SK-N-SH (cell line): ENCODE results near the gene LRSAM1.

Experiments
- FOXJ3 ChIP-seq: sonication (generic); formaldehyde crosslinking; IDR thresholded peaks from 2 replicates; pipeline ENCODE4 v1.5.1; 2020; ENCODE audit warnings: mild to moderate bottlenecking, missing genetic modification reagents
- FOXM1 ChIP-seq: IDR thresholded peaks from 2 replicates; pipeline ENCODE4 v1.4.0; 2012; ENCODE audit warnings: low read depth, mild to moderate bottlenecking
- GABPA ChIP-seq: IDR thresholded peaks from 2 replicates; pipeline ENCODE4 v1.4.0; 2012; ENCODE audit warnings: low read depth, mild to moderate bottlenecking
- MEF2A ChIP-seq: IDR thresholded peaks from 2 replicates; pipeline ENCODE4 v1.4.0; 2012; ENCODE audit warnings: low read depth, borderline replicate concordance
- NFIC ChIP-seq: IDR thresholded peaks from 2 replicates; pipeline ENCODE4 v1.4.0; 2012; ENCODE audit warnings: borderline replicate concordance
- REST ChIP-seq: IDR thresholded peaks from 2 replicates; pipeline ENCODE4 v1.6.1; 2012; ENCODE audit warnings: mild to moderate bottlenecking, low read depth, low read length, moderate library complexity
- SIN3A ChIP-seq: IDR thresholded peaks from 2 replicates; pipeline ENCODE4 v1.6.1; 2012; ENCODE audit warnings: low read depth, mild to moderate bottlenecking, low read length, moderate library complexity, borderline replicate concordance
- USF1 ChIP-seq: IDR thresholded peaks from 2 replicates; pipeline ENCODE4 v1.4.0; 2012; ENCODE audit warnings: low read depth, borderline replicate concordance
- USF2 ChIP-seq: fragments of 150-350 bp; IDR thresholded peaks from 2 replicates; pipeline ENCODE4 v1.6.1; 2017; ENCODE audit warnings: antibody characterized with exemption, low read length, low read depth, borderline replicate concordance
- TF ChIP-seq, protein P1 (sequence below): fragments of 150-350 bp; IDR thresholded peaks from 2 replicates; pipeline ENCODE4 v1.6.1; 2016; ENCODE audit warnings: mild to moderate bottlenecking, low read depth, low read length
- TF ChIP-seq, protein P2 (sequence below): fragments of 200-600 bp; sonication (generic); IDR thresholded peaks from 2 replicates; pipeline ENCODE4 v1.6.1; 2017; ENCODE audit warnings: antibody characterized with exemption, mild to moderate bottlenecking, moderate library complexity

DNA sequence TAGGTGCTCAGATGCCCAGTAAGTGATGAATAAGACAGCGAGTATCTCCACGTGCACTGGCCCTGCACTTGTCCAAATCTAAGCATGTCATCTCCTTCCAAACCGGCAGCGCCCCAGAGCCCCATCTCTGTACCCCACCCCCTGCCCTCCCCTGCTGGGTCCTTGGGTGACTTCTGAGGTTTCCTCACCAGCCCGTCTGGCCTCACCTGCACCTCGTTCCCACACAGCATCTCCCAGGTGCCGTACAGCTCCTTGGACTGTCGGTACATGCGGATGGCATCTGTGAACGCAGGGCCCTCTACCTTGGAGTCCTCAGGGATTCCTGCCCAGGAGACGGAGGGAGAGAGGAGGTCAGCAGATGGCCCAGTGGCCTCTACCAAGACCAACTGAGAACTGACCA lies 66.3 kb downstream of the LRSAM1 start:
- TF ChIP-seq FOXM1 (no peak), SIN3A (no peak), FOXJ3 (CRISPR knock-in tag) (no peak), GABPA (no peak), USF2 (no peak), USF1 (no peak), MEF2A (no peak), NFIC (no peak), REST (no peak)
- TF ChIP-seq, protein P1, sequence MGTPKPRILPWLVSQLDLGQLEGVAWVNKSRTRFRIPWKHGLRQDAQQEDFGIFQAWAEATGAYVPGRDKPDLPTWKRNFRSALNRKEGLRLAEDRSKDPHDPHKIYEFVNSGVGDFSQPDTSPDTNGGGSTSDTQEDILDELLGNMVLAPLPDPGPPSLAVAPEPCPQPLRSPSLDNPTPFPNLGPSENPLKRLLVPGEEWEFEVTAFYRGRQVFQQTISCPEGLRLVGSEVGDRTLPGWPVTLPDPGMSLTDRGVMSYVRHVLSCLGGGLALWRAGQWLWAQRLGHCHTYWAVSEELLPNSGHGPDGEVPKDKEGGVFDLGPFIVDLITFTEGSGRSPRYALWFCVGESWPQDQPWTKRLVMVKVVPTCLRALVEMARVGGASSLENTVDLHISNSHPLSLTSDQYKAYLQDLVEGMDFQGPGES = no peak
- TF ChIP-seq, protein P2, sequence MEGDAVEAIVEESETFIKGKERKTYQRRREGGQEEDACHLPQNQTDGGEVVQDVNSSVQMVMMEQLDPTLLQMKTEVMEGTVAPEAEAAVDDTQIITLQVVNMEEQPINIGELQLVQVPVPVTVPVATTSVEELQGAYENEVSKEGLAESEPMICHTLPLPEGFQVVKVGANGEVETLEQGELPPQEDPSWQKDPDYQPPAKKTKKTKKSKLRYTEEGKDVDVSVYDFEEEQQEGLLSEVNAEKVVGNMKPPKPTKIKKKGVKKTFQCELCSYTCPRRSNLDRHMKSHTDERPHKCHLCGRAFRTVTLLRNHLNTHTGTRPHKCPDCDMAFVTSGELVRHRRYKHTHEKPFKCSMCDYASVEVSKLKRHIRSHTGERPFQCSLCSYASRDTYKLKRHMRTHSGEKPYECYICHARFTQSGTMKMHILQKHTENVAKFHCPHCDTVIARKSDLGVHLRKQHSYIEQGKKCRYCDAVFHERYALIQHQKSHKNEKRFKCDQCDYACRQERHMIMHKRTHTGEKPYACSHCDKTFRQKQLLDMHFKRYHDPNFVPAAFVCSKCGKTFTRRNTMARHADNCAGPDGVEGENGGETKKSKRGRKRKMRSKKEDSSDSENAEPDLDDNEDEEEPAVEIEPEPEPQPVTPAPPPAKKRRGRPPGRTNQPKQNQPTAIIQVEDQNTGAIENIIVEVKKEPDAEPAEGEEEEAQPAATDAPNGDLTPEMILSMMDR = no peak
